Hematopoietic multipotent progenitor cell (in vitro differentiated cells): ENCODE data around the gene KHK. TPM values are rescaled to one million over a fixed set of nuclear protein-coding genes. Genes with fewer than 3 reads are reported as not detected.
A peak's percentile ranks its signal among the peaks of the same experiment; 100 is the strongest.

Experiments used
- DNase-seq, 3 donors: peaks; one replicate each; pipeline ENCODE4 v3.0.0-alpha.2; 2011 to 2015; ENCODE audit warnings: low read depth in 2 of 3, low spot score in 2 of 3
- total RNA-seq: library from RNA; depleted of rRNA; stranded (reverse); fragments of >200 nt; gene quantifications from one replicate; pipeline ENCODE4 v1.2.3, GENCODE V29; 2012

Gene KHK
- total RNA-seq, 1 donor = 4.0 TPM

DNA sequence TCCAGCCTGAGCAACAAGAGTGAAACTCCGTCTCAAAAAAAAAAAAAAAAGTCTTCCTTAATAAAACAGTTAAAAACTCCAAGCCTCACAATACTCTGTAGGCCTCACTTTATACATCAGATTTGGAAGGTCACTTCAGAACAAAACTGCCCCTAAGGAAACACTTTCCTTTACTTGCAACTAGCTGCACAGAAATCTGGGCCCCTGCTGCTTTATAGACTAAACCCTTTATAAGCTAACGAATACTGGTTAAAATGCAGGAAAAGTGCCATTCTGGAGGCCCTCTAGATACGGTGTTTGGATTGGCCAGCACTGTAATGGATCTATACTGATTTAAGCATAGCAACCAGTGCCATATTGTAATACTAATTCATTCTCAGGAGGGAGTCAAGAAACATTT lies 38.5 kb downstream of the KHK start:
- no peak for DNase-seq

DNA sequence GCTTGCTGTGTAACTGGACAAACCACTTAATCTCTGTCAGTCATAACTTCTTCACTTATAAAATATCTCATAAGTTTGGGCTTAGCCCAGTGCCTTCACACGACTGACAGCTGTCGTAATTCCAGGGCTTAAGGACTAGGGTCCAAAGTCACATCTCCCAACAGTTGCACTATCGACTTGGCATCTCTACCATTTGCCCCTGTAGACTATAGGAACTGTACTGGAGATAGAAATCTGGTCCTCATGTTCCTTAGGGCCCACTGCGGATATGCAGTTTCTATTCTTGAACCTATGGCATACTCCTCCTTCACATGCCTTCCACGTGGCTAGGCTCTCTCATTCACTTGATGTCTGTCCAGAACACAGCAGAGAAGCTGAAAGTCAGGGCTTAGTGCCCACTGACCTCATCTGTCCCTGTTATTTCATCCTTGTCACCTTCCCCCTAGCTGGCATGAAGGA lies 39.7 kb downstream of the KHK start:
- DNase-seq = no peak

DNA sequence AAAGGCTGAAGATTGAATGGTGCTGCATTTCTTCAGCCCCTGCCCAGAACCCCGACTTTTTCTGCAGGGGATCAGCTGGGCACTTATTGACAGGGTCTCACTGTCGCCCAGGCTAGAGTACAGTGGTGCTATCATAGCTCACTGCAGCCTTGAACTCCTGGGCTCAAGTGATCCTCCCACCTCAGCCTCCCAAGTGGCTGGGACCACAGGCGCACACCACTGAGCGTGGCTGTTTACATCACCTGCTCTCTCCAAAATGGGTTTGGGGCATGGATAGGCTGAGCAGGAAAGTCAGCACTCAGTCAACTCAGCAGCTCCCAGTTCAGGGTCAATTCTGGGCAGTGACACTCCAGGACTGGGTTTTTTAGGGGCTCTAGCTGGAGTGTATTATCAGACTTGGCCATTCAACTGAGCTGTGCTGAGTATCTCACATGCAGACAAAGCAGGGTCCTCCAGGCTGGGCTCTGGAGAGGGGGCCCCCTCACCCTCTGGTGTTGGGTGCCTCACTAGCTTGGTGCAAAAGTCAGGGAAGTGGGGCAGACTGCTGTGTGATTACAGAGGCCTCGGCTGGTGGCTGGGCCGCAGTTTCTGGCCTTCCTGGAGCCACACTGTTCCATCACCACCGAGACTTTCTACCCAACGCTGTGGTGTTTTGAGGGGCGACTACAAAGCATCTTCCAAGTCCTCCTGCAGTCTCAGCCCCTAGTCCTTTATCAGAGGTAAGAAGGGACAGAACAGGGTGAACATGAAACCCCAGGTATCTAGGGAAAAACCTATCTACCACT lies 41.5 kb downstream of the KHK start:
- DNase-seq = no peak

DNA sequence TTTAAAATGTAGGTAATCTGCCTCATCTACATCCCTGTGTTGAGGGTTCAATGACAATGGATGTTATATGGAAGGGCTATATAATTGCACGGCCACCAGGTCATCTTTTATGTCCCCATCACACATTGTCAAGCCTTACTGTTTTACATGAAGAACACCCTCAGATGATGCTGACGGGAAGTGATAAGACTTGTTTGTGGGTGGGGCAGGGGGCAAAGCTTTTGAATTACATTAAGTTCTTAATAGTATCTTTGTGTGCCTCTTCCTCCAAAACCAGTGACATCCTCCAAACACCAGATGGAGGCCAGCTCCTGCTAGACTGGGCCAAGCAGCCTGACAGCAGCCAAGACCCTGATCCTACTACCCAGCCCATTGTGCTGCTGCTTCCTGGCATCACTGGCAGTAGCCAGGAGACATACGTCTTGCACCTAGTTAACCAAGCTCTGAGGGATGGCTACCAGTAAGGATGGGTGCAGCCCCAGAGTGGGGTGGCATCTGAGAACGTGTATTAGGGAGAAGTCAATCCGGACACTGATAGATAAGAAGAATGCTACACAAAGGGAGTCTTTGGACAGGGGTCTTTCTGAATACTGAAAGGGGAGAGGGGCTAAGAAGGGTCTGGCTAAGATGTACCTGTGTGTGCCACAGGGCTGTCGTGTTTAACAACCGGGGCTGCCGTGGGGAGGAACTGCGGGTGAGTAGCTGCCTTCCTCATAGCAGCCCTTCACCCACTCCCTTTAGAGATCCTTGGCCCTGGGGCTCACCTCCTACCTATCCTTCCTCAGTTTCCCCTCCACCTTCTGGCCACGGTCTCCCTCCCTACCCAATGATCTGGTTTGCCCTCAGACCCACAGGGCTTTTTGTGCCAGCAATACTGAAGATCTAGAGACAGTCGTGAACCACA lies 42.3 kb downstream of the KHK start:
- no peak for DNase-seq

DNA sequence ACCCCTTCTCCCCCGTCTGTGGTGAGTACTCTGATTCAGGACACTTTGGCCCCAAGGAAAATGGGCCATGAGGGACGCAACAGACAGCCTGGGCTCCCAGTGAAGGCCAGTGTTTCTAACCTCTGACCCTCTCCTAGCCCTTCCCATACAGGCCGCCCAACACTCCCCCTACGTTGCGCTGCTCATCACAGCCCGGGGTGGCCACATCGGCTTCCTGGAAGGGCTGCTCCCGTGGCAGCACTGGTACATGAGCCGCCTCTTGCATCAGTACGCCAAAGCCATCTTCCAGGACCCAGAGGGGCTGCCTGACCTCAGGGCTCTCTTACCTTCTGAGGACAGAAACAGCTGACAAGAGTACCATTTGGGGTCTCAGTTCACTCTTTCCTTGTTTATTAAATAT lies 43.8 kb downstream of the KHK start:
- DNase-seq = no peak

DNA sequence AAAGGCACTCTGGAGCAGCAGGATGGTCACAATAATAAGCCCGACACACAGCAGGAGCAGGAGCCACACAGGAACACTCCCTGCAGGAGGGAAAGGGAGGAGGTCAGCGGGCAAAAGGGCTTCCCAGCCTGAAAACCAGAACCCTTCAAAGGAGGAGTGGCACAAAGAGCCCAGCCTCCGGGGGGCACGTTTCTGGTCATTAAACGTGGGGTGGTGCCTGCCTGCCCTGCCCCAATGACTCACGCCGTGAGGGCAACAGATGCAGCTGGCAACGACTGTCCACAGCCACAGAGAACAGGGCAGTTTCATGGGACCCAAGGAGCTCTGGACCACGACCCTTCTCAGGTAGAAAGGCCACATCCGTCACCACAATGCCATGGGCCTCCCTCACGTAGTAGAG lies 44.9 kb downstream of the KHK start:
- DNase-seq = no peak

DNA sequence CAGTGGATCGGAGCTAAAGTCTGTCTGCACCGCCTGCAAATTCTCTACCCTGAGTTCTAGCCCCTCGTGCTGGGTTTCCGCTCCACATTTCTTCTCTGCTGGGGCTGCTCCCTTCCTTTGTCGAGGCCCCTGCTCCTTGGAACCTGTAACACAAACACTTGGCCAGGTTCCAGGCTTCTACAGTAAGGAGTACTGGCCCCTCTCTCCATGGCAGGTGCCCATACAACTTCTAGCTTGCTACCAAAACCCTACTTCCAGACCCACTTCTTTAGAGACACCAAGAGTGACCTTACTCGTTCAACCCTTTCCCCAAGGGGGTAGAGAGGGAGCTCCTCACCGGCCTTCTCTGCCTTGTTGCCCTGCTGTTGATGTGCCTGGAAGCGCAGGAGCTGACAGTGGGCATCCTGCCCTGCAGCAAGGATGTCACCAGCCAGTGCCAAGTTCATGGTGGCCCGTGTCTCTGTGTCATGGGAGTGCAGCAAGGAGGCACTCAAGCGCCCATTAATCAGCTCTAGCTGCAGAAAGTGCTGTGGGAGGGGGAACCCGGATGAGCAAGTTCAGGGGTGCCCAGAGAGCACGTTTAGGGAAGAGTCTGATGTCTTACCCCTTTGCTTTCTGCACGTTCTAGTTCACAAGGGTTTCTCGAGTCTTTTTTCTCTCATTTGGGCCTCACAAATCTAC lies 46.8 kb downstream of the KHK start:
- DNase-seq = no peak

DNA sequence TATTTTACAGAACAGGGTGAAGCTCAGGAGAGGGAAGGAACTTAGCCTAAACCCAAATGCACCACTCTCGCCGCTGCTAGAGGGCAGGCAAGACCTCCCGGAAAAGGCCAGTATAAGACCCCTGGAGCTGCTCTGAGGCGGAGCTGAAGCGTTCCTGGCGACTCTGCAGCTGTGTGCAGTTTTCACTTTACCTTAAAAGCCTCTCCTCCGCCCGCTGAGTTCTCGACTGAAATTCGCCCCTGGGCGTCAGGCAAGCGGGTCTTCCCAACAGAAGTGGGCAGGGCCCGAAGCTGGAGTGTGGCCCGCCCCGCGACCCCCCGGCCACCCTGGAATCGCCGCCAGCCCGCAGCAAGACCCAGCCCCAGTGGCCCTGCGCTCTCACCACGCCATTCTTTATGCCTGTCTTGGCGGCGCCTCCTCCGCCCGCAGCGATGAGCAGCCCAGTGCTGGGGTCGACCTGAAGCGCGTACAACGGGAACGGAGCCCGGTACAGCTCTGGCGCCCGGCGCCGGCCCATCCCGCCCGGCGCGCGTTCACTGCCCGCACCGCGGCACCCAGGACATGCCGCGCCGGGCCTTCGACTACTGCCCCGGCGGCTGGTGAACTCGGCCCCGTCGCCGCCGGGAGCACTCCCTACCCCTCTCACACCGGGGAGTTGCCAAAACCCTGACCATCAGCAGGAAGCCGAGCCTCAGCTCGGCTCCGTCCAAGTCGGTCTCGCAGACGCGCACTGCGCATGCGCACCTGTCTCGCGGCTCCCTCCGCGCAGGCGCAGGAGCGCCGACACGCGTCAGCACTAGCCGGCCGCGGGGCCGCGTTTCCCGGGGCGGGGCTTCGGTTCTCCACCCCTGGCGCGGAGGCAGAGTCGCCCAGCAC lies 47.6 kb downstream of the KHK start, which contains the start of gene PREB:
Gene PREB (minus strand): TSS at position 732 of the 876 bp plus-strand sequence. CDS start 215 bp downstream, at position 517.
- DNase-seq = peak; percentile 94 to 97 (median 95)

DNA sequence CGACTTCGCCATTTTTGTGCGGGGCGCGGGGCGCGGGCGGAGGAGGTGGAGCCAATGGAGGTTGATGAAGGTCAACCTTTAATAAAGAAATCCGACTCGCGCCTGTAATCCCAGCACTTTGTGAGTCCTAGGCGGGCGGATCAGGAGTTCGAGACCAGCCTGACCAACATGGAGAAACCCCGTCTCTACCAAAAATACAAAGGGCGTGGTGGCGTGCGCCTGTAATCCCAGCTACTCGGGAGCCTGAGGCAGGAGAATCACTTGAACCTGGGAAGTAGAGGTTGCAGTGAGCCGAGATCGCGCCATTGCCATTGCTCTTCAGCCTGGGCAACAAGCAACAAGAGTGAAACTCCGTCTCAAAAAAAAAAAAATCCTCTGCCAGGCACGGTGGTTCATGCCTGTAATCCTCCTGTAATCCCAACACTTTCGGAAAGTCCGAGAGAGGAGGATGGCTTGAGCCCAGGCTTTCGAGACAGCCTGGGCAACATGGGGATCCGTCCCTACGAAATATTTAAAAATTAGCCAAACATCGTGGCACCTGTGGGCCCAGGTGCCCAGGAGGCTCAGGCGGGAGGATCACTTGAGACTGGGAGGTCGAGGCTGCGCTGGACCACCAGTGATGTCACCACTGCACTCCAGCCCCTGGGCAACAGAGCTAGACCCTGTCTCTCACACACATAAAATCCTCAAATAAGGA lies 48.4 kb downstream of the KHK start:
- DNase-seq = no peak

DNA sequence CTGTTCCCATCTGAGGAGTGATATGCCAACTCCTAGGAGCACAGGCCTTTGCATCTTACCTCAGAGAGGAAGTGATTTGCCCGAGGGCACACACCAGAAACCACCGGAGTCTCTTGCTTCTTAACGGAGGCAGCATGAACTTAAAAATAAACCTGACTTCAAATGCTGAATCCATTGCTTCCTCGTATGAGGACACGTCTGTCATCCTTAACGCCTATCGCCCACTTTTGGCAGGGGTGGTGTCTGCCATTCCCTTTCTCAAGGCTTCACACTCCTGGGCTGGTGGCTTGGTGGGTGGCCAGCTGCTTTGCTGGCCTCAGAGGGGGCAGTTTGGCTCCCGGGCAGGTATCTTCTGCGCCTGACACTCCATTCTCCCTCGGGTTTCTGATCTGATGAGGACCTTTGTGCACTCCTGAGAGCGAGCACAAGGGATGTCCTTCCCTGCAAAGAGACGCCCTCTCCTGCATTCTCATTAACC lies 48.9 kb downstream of the KHK start:
- DNase-seq = no peak

DNA sequence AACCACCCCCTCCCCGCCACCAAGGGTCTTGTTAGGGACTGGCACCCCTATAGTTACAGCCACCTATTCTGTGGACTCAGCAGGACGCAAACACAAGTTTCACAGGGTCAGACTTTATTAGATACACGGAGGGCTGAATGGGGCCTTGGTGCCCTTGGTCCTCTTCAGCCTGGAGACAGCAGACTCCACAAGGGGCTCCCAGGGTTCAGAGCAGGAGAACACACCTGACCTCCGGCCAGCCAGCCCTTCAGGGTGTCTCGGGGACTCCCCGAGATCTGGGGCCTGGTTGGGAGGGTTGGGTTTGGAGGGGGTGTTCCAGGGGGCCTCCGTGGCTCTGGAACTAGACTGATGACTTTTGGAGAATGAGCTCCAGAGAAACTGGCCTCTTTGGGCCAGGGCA lies 50.2 kb downstream of the KHK start:
- DNase-seq = no peak

DNA sequence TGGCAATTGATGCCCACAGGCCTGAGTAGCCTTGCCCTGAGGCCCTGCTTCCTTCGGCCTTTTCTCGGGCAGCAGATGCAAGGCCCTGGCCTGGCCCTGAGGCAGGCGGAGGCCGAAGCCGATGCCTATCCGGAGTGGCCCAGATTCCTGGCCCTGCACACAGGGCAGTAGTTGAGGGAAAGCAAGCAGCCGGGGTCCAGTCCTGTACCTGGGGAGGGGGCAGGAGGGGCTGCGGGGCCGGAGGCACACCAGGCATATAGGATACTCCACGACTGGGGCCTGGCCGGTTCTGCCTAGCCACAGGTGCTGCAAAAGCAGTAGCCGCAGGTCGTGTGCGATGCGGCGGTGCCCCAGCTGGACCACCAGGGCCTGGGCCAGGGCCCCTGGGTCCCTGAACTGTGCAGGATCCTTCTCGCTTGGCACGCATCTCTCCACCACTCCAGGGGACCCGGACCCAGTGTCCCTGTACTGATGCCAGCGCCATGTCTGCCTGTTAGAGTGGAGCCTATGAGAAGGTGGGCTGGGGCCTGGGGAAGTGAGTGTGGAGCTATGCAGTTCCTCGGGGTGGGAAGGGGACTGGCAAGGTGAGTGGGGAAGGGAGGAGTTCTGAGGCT lies 50.9 kb downstream of the KHK start:
- DNase-seq = no peak

DNA sequence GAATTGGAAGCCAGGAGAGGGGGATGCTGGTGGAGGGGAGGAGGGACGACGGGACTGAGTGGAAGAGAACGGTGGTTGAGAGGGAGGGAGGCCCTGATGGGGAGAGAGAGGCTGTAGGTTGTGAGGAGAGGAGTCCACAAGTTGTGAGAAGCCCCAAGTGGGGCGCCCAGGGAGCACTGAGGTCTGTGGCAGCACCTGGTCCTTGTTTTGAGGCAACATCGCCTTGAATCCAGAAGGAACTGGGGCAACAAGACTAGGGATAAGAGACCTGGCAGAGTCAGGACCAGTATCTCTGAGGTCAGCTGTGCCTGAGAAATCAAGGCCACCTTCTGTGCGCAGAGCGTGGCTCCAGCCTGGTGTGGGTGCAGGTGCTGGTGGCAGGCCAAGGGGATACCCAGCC lies 51.5 kb downstream of the KHK start:
- DNase-seq = no peak

DNA sequence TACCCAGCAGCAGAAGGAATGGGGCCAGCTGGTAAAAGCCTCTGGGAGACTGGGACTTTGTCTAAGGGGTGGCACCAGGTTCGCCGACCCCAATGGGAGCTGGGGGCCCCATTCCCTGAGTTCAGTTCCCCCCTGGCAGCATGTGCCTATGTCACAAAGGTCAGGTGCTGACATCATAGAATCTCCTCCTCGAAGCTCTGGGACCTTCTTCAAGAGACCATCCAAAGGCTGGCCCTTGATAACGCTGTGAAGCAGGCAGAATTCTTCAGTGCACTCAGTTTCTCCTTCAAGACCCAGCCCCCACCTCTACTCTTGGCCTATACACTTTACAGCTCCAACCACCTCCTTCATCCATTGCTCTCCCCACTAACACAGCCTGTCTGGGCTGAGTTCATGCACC lies 52.7 kb downstream of the KHK start, which contains the start of gene PRR30:
Gene PRR30 (minus strand): TSS at position 101 of the 400 bp plus-strand sequence. CDS start 1,081 bp downstream, outside the sequence.
- no peak for DNase-seq

DNA sequence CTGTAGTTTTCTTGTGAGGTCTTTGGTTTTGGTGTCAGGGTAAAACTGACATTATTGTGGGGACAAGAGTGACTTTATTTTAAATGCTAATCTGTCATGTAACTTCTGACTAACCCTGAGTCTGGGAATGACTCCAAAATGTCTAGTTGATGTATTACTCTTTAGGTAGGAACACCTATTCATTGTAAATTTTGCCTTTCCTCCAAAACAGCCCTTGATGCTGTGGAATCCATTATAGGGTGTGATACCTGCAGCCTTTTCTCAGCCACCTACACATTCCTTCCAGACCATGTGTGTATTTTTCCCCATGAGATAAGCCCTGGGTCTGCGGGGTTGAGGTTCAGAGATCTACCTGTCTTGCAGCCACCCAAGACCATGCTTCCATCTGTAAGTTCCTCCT lies 56.7 kb downstream of the KHK start:
- no peak for DNase-seq

DNA sequence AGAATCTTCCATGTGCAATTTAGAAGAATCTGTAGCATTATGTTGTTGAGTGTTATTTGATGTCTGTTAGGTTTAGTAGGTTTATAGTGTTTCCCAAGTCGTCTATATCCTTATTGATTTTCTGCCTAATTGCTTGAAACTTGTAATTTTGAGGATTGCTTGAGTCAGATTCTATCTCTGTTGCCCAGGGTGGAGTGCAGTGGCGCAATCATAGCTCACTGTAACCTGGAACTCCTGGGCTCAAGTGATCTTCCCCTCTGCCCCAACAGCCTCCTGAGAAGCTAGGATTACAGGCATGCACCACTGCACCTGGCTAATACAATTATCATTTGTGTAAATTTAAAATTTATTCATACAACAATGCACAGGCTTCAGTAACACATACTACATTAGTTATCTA lies 59.1 kb downstream of the KHK start:
- DNase-seq = no peak

DNA sequence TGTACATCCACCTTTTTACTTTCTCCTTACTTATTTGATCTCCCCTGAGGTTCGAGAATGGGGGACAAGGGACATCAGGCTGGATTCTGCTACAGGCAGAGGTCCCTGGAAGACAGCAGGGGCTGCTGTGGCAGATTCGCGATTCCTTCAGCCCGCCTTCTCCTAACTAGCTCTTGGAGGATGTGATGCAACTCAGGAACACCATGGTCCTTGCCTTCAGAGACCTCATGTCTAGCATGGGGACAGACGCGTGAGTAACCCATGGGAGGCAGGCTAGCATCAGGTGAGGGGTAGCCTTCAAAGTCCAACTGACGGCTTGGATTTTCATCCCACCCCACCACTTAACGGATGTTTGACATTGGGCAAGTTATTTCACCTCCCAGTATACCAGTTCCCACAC lies 61.4 kb downstream of the KHK start:
- DNase-seq = no peak

DNA sequence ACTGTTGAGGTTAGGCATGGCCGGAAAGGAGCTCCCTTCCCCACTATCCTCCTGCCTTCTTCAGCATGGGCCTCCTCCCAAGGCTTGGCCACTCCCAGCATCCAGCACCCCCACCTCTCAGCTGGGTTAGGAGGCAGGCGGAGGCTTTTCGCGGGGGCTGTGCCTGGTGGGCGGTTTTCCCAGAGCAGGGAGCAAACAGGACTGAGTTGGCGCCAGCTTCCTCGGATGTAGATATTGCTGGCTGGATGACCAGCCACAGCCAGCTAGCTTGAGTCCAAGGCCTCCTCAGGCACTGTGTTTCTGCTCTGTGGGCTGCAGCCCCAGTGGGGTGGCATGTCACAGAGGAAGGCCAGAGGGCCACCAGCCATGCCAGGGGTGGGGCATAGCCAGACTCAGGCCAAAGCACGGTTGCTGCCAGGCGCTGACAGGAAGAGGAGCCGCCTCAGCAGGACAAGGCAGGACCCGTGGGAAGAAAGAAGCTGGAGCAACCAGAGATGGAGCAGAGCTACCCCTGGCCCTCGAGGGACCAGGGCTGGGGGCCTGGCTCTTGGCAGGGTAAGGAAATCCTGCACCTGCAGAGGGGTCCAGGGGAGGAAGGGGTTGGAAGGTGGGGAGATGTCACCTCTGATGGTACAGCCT lies 62.3 kb downstream of the KHK start, which contains the start of gene TCF23:
Gene TCF23 (plus strand): TSS at position 204 of the 639 bp plus-strand sequence. CDS start 130 bp downstream, at position 334.
- no peak for DNase-seq
